ENCODE data around the gene HMGXB4. TPM values are rescaled to one million over a fixed set of nuclear protein-coding genes. Genes with fewer than 3 reads are reported as not detected.
"Not testable (repeated sequence)": the region's sequence is repeated elsewhere in the genome, so short reads cannot be mapped to it uniquely, and the experiment has no call there.

The HMGXB4 gene, protein sequence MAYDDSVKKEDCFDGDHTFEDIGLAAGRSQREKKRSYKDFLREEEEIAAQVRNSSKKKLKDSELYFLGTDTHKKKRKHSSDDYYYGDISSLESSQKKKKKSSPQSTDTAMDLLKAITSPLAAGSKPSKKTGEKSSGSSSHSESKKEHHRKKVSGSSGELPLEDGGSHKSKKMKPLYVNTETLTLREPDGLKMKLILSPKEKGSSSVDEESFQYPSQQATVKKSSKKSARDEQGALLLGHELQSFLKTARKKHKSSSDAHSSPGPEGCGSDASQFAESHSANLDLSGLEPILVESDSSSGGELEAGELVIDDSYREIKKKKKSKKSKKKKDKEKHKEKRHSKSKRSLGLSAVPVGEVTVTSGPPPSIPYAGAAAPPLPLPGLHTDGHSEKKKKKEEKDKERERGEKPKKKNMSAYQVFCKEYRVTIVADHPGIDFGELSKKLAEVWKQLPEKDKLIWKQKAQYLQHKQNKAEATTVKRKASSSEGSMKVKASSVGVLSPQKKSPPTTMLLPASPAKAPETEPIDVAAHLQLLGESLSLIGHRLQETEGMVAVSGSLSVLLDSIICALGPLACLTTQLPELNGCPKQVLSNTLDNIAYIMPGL
- polyA plus RNA-seq (ENCODE audit: insufficient read length in 12 of 12) = 10 to 100 TPM in 11 of 12 donors, not detected in 1; 11.8 to 23.3 (median 15.8) TPM
- long read RNA-seq, donor 1, partial matches to known transcripts = 7 of 12 reads
- long read RNA-seq, donor 1, other reads (novel, unspliced or antisense) = 0 of 12 reads
- long read RNA-seq, donor 2, transcript HMGXB4-203 (4 exons, 1,257 nt) = major isoform, 6 of 8 reads
- long read RNA-seq, donor 2, partial matches to known transcripts = 0 of 8 reads
- long read RNA-seq, donor 2, other reads (novel, unspliced or antisense) = 0 of 8 reads
- long read RNA-seq, donor 3, full-length matches to known transcripts = 5 of 5 reads
- long read RNA-seq, donor 3, partial matches to known transcripts = 0 of 5 reads
- long read RNA-seq, donor 3, other reads (novel, unspliced or antisense) = 0 of 5 reads
- long read RNA-seq, donor 4, partial matches to known transcripts = 0 of 2 reads
- long read RNA-seq, donor 4, other reads (novel, unspliced or antisense) = 0 of 2 reads
- long read RNA-seq, donor 5, full-length matches to known transcripts = 4 of 4 reads
- long read RNA-seq, donor 5, partial matches to known transcripts = 0 of 4 reads
- long read RNA-seq, donor 5, other reads (novel, unspliced or antisense) = 0 of 4 reads
- long read RNA-seq, donor 6, partial matches to known transcripts = 0 of 4 reads
- long read RNA-seq, donor 6, other reads (novel, unspliced or antisense) = 0 of 4 reads
- long read RNA-seq, donor 7, partial matches to known transcripts = 0 of 3 reads
- long read RNA-seq, donor 7, other reads (novel, unspliced or antisense) = 0 of 3 reads
- long read RNA-seq, donor 8, partial matches to known transcripts = 5 of 8 reads
- long read RNA-seq, donor 8, other reads (novel, unspliced or antisense) = 0 of 8 reads
- long read RNA-seq, donor 9, partial matches to known transcripts = 0 of 2 reads
- long read RNA-seq, donor 9, other reads (novel, unspliced or antisense) = 0 of 2 reads
- long read RNA-seq, donor 10, partial matches to known transcripts = 0 of 3 reads
- long read RNA-seq, donor 10, other reads (novel, unspliced or antisense) = 0 of 3 reads
- long read RNA-seq, donor 11, partial matches to known transcripts = 0 of 6 reads
- long read RNA-seq, donor 11, other reads (novel, unspliced or antisense) = 0 of 6 reads

DNA sequence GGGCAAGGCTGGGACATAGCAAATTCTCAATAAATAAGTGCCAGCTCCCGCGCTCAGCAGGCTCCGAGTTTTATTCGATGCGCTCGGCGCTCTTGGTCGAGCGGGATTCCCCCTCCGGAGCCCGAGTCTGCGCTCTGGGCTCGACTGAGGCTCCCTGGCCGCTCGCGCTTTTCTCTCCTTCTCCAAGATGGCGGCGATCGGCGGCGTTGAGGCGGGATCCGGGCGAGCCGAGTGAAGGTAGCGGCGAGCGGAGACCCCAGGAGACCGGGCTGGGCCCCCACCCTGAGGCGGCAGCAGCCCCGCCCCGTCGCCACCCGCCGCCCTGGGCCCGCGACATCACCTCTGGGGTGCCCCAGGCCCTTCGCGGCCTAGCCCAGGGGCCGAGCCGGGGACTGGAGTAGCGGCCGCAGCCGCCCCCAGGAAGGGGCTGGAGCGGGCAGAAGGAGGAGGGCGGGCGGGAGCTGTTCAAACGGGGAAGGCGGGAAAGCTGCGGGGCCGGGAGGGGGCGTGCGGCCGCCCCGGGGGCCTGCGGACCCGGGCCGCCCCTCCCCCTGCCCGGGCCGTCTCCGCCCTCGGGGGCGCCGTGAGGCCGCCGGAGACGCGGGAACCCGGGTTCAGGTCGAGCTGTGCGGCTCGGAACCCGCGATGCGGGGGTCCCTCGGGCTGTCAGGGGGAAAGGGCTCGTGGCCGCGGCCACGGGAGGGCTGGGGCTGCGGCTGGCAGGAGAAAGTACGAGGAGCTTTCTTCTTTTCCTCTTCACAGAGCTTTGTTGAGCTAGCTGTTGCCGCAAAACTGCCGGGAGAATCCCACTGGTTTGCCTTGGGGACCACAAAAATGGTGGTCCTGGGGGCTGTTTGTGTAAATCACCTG lies at the start of gene HMGXB4:
HMGXB4 (plus strand) TSS at position 173 of the 870 bp plus-strand sequence. CDS start 4,898 bp downstream, outside the sequence.
- peak; percentile 92 for DNase-seq

DNA sequence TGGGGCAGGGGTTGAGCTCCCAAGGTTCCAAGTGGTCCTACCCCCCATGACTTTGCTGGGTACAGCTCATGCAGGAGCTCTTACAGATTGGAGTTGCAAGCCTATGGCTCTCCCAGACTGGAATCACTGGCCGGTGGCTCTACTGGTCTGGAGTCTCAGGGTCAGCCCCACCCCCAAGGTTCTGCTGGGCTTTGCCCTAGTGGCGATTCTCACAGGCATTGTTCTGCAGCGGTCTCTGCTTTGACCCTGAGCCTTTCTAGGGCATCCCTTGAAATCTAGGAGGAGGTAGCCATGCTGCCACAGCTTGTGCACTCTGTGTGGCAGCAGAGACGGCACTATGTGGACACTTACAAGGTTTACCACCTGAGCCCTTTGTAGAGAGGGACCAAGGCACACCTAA lies 49.3 kb upstream of the HMGXB4 start:
- DNase-seq = no peak

DNA sequence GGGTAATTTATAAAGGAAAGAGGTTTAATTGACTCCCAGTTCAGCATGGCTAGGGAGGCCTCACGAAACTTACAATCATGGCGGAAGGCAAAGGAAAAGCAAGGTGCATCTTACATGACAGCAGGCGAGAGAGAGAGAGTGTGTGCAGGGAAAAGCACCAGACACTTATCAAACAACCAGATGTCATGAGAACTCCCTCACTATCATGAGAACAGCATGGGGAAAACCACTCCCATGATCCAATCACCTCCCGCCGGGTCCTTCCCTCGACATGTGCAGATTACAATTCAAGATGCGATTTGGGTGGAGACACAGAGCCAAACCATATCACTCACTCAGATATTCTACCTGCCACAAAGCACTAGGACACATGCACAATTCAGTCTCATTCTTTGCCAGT lies 48.1 kb upstream of the HMGXB4 start:
- no peak for DNase-seq

DNA sequence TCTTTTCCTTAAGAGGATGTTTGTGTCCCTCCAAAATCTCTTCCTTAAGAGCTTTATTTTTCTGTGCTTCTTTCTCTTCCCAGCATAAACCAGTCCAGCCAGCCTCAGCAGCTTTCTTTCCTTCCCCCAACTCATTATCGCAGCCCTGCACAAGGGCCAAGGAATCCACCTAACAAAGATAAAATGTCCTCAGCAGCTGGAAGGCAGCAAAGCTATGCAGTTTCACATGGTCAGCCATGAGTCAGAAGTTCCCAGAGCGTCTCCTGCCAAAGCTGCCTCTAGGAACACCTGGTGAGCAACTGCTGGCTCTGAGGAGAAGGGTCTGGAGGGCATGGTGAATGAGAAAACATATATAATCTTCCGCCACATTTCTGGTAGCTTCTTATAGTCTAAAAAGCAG lies 45.3 kb upstream of the HMGXB4 start:
- no peak for DNase-seq

DNA sequence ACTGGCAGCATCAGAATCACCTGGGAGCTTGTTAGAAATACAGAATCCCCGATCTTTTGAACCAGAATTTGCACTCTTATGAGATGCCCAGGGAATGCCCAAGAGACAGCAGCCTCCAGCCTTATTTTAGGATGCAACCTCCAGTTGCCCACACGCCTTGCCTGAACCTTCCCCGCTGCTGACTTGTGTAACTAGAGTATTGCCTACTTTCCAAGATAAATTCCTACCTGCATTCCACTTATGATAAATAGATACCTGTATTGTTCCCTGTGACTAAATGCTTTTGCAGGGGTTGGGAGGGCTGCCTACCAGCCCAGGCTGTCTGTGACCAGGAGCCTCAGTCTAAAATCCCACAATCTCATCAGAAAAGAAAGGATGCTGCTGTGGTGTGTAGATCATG lies 44.3 kb upstream of the HMGXB4 start:
- DNase-seq = no peak

DNA sequence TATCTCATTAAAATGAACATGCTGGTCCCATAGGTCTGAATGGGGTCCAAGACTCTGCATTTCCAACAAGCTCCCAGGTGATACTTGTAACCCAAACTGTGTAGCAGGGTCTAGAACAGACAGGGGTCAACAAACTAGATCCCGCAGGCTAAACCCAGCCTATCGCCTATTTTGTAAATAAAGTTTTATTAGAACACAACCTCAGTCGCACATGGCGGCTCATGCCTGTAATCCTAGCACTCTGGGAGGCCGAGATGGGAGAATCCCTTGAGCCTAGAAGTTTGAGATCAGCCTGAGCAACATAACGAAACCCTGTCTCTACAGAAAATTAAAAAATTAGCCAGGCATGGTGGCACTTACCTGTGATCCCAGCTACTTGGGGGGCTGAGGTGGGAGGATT lies 42.3 kb upstream of the HMGXB4 start:
- no peak for DNase-seq

DNA sequence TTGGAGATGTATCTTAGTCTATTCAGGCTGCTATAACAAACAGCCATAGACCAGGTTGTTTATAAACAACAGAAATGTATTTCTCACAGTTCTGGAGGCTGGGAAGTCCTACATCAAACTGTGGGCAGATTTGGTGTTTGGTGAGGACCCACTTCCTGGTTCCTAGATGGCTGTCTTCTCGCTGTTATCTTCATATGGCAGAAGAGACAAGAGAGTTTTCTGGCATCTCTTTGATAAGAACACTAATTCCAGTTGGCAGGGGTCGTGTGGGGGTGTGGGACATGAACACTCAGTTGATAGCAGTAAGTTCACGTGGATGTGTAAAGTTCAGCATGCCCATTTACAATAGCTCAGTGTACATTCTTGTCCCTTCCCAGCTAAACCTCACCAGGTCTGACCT lies 41.3 kb upstream of the HMGXB4 start:
- DNase-seq = no peak

DNA sequence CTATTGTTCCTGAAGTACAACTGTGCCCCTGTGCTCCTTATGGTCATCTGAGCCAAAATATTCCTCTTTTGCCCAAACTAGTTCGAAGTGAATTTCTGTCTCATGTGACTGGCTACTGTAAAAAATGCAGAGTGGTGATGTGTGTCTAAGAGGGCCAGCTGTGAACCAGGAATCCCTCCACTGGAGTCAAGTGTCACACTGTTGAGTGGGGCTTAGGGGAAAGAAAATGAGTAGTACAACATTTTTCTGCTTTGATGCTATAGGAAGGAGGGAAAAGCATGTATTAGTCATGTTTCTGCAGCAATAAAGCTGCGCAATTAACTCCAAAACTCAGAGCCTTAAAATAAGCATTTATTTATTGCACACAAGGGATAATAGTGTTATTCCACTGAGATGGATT lies 39.8 kb upstream of the HMGXB4 start:
- no peak for DNase-seq

DNA sequence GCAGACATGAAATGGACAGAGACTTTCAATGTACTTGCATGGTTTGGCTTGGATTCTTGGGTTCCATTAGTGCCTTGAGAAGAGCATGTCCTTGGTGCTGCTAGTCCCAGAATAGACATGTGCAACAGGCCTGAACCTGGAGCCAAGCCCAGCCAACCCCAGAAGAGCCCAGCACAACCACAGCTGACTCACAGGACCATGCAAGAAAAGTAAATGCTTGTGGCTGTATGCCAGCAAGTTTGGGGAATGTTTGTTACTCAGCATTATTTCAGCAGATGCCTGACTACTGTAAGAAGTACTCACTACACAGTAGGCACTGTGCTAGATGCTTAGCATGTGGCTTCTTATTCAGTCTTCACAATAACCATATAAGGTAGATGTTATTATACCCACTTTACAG lies 39.2 kb upstream of the HMGXB4 start:
- no peak for DNase-seq

DNA sequence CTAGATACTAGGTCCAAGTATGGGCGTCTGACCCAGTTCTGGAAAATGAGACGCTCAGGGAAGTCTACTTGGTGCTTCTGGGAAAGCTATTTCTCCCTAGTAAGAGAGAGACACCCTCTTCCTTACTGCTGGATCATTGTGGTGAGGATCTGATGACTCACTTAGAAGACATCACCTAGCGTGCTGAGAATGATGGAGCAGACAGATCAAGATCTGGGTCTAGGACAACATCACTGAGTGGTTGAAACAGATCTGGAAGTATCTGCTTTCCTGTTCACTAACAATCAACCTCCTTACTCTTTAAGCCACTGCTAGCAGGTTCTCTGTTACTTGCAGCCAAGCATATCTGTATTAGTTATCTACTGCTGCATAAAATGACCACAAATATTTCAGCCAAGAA lies 38.3 kb upstream of the HMGXB4 start:
- no peak for DNase-seq

DNA sequence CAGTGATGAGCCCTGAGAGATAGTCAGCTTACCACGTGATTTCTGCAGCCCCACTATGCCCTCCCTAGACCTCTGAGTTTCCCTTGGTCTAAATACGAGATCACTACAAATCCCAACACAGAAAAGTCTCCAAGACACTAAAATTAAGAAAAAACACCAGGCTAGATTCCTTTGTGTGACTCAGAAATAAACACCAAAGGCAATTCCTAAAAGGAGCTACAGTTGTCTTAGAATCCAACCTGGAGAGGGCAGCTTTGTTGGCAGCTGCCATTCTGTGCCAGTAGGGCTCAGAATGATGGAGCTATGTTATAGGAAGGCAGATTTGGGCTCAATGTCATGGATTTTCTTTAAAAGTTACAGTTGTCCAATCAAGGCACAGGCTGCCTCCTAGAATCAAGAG lies 37.1 kb upstream of the HMGXB4 start:
- no peak for DNase-seq

DNA sequence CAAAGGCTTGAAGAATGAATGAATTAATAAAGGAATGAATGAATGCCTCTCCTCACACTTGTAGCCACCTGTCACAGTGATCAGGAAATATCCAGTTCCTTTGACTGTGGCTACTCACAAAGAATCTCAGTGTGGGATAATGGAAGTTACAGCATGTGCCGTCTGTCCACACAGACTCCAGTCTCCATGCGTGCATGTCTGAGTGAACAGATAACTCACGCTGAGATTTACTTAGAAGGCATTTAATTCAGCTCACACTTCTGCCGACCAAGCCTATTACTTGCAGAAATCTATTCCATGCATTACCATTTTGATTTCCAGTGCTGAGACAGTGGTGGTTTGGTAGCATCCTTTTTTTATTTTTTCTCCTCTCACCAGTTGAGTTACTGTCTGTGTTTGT lies 32.3 kb upstream of the HMGXB4 start:
- no peak for DNase-seq

DNA sequence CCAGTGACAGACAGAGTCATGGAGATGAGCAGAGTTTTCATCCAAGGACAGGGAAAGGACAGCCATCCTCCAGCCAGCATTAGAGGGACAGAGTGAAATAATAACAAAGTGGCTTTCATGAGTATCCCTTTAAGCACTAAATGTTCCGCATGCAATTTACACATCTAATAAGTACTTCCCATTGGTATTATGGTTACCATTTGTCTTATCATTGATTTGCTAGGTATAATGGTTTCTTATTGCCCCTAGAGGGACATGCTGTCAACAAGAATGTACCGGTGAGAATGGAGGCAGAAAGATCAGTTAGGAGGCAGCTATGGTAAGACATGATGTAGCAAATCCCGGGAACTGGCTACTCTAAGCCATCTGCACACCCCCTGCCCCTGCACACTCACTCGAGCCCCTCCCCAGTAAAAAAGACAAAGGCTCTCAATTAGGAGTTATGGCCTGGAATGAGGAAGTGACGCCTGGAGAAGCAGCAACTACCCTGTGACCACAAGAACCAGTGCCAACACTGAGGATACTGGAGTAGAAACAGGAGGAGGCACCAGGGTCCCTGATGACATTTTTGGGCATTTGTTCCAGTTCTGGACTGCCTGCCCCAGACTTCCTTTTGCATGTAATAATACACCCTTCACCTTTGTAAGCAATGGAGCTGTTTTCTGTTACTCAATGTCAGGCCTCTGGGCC lies 30.2 kb upstream of the HMGXB4 start:
- DNase-seq = no peak

DNA sequence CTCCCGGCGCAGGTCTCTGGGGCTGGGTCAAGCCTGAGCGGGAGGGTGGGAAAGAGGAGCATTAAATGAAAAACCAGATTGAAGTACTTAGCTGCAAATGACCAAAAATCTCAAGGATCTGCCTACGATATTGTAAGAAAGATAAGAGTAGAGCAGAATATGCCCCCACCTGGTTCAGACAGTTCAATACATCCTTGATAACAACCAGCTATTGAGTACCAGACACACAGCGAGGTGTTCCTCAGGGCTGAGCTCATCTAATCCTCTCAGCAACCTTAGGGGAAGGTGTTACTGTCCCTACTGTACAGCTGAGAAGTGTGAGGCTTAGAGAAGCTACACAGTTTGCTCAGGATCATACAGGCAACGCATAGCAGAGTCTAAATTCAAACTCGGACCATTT lies 27.4 kb upstream of the HMGXB4 start:
- DNase-seq = no peak

DNA sequence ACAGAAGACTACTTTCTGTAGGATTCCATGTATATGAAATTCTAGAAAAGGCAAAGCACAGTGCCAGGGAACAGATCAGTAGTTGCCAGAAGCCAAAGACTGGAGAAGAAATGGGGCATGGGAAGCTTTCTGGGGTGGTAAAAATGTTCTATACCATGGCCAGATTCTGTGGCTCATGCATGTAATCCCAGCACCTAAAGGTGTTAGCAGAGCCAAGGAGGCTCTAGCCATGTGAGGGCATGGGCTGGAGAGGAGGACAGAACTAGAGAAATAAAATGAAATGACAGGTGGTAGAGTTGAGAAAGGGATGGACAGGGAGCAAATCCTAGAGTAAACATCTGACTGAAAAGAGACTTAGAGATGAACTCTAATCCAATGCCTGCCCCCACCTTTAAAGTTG lies 26.9 kb upstream of the HMGXB4 start:
- no peak for DNase-seq

DNA sequence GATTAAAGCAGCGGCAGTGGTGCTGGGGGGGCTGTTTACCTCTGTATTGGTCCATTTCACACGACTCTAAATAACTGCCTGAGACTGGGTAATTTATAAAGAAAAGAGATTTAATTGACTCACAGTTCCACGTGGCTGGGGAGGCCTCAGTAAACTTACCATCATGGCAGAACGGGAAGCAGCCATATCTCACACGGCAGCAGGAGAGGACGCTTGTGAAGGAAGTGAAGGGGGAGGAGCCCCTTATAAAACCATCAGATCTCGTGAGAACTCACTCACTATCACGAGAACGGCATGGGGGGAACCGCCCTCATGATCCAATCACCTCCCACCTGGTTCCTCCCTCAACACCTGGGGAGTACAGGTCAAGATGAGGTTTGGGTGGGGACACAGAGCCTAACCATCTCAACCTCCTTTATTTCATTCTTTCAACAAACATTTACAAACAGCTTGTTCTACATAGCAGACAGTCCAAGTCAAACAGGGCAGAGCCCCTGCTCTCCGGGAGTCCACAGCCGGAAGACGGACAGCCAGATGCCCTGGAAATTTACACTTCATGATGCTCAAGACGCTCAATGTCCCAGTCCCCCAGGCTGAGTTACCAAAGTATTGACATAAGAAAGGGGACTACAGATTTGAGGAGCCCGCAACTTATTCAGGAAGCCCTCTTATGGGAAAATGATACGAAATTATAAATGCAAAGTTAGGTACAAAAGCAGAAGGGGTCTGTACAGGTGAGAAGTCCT lies 26.3 kb upstream of the HMGXB4 start:
- no peak for DNase-seq

DNA sequence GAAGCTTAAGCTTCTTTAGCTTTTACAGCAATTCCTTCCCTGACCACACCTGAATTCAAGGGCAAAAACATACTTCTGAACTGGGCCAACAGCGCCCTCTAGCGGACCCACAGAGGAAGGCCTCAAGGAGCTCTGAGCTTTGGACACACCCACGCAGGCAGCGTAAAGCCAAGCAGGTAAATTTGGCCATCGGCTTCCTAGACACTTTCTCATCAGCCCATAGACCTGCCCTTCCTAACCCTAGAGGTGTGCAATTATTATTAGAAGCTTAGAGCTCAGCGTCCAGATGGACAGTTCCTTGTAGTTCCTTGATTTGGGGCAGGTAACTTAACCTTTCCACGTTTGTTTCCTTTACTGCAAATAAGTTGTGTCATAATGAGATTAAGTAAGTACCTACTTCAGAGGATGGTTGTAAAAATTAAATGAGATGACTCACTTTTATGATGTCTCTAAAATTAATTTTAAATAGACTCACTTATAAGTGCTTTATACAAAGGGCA lies 25.7 kb upstream of the HMGXB4 start:
- DNase-seq = peak; percentile 31

DNA sequence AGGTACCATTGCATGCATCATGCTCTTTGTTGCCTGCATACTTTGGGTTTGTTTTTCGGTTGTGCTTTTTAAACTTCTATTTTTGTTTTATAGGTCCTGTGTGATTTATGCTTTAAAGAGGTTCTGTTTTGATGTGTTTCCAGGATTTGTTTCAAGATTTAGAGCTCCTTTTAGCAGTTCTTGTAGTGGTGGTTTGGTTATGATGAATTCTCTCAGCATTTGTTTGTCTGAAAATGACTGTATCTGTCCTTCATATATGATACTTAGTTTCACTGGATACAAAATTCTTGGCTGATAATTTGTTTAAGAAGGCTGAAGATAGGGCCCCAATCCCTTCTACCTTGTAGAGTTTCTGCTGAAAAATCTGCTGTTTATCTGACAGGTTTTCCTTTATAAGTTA lies 18.5 kb upstream of the HMGXB4 start:
- DNase-seq = not testable (repeated sequence)

Measured in muscle of arm (tissue), 14 donors.